Right ventricle myocardium inferior (tissue), 1 donor: Measurements from ENCODE around the gene SP3. TPM values are rescaled to one million over a fixed set of nuclear protein-coding genes. Genes with fewer than 3 reads are reported as not detected.
A peak's percentile ranks its signal among the peaks of the same experiment; 100 is the strongest.
"Not testable (repeated sequence)": the region's sequence is repeated elsewhere in the genome, so short reads cannot be mapped to it uniquely, and the experiment has no call there.

Source experiments
- ATAC-seq: fragments of 200-7000 bp; cut with Tn5 transposase; one replicate; pipeline ENCODE4 v1.9.1; 2020; ENCODE audit warnings: mild to moderate bottlenecking, moderate library complexity
- DNase-seq: peaks from one replicate; pipeline ENCODE4 v3.0.0; 2021; ENCODE audit errors: missing footprints
- intact Hi-C: fragments of 100-400 bp; cut with DNase I; formaldehyde crosslinking; loops from one replicate; pipeline ENCODE4 v1.11.0; 2022
- total RNA-seq: library from RNA; stranded (reverse); fragmentation: NEBNext Ultra II Directional; extraction: Animal tissue kit (Norgen Biotek cat#: 25700); gene quantifications from one replicate; pipeline ENCODE4 v1.2.1, GENCODE V29; 2021
- donor health status: DM: no; HTN: yes; CAD: no; lungs with severe emphysema.

SP3 gene
- total RNA-seq, 1 donor from 2014 or later: 41.2 TPM

DNA sequence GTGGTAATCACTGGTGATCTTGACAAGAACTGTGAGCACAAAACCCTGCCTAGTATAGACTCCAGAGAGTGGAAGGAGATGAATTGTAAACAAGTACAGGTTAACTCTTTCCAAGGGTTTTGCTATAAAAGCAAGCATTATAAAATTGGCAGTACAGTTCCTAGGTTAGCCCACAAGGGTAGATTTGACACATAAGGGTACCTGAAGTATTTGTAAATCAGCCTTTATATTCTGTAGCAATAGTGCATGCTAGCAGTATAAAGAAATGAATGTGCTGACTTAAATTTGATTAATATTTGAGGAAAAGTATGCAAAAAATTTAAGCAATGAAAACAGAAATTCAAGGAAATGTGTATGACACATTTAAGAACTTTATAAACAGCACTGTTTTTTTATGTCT lies 42.4 kb downstream of the SP3 start:
- DNase-seq (no peak), ATAC-seq (no peak)
- intact Hi-C loops: no loop called here

DNA sequence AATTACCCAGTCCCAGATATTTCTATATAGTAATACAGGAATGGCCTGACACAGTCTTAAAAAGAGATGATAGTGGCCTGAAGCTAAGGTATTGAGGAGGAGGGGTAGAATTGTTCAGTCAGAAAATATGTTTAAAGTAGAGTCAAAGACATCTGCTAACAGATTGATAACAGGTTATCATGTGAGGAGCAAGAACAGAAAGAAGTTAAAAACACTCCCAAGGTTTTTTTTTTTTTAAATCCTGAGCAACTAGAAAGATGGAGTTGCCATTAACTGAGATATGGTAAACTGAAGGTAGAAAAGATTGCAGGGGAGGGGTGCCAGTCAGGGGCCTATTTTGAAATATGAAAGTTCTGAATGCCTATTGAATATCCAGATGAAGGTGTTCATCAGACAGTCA lies 43.1 kb downstream of the SP3 start:
- intact Hi-C loops: no loop called here
- ATAC-seq: no peak
- DNase-seq: no peak

- DNase-seq (no peak), ATAC-seq (no peak)
- intact Hi-C loops: no loop called here
Observed at GRCh38 chr2:173914055-173914927, 50.9 kb downstream of the SP3 start.

DNA sequence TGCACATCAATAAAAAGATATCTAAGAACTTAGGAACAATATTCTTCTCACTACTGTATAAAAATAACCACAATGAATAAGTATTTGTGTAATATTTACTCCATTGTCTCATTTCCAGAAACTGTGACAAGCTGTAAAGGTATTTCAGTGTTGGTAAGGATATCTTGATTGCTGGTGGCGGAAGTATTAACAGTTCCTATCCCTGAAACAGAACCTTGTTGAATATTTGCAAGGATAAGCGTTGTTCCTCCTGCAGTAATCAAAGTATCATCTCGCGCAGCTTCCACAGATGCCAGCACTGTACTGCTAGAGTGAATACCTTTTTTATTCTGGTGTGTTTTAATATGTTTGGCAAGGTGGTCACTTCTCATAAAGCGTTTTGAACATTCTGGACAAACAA lies 55.3 kb downstream of the SP3 start:
- DNase-seq: no peak
- intact Hi-C loops: no loop called here
- no peak for ATAC-seq

- DNase-seq (no peak), ATAC-seq (no peak)
- intact Hi-C loops: no loop called here
Observed at GRCh38 chr2:173906626-173907025, 58.5 kb downstream of the SP3 start.

DNA sequence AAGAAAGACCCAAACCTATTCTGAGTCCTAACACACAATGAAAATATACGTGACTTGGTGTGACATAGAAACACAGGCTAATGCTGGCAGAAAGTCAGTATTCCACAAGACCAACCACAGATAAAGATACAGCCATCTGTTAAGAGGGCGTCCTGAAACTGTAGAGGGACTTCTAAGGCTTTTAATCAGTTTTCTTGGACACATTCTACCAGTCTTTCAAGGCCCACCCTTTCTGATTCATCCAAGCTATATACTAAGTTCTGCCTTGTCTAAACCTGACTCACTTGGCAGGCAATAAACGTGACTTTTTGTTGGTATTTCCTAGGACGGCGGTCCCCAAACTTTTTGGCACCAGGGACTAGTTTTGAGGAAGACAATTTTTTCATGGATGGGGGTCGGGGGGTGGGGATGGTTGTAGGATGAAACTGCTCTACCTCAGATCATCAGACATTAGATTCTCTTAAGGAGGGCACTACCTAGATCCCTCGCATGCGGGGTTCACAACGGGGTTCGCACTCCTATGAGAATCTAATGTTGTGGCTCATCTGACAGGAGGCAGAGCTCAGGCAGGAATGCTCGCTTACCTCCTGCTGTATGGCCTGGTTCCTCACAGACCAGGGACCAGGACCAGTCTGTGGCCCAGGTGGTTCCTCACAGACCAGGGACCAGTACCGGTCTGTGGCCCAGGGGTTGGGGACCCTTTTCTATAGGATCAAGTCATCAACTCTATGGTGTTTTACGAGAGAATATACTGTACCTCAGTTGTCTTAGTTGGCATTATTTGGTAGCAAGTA lies 61.4 kb downstream of the SP3 start:
- ATAC-seq (no peak), DNase-seq (no peak)
- intact Hi-C loops: no loop called here

DNA sequence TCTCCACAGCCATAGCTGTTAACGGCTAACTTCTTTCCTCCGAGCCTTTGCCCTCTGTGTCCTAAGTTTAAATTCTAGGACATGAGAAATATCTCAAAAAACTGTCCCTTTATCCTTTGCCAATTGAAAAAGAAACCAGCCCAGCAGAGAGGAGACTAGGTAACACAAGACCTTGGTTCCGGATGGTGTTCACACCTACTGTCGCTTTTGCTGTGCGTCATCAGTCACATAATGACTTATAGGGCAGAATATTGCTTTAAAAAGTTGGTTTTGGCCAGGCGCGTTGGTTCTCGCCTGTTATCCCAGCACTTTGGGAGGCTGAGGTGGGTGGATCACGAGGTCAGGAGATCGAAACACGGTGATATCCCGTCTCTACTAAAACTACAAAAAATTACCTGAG lies 66.2 kb downstream of the SP3 start:
- intact Hi-C loops: no loop called here
- DNase-seq (no peak), ATAC-seq (no peak)

GRCh38 chr2:173898178-173898668 lies 67.0 kb downstream of the SP3 start:
- intact Hi-C loops: no loop called here
- DNase-seq (no peak), ATAC-seq (no peak)

- DNase-seq: no peak
- intact Hi-C loops: no loop called here
- ATAC-seq: no peak
Observed at GRCh38 chr2:173896755-173897154, 68.4 kb downstream of the SP3 start.

- ATAC-seq (no peak), DNase-seq (no peak)
- intact Hi-C loops: no loop called here
Observed at GRCh38 chr2:173892341-173892740, 72.8 kb downstream of the SP3 start.

DNA sequence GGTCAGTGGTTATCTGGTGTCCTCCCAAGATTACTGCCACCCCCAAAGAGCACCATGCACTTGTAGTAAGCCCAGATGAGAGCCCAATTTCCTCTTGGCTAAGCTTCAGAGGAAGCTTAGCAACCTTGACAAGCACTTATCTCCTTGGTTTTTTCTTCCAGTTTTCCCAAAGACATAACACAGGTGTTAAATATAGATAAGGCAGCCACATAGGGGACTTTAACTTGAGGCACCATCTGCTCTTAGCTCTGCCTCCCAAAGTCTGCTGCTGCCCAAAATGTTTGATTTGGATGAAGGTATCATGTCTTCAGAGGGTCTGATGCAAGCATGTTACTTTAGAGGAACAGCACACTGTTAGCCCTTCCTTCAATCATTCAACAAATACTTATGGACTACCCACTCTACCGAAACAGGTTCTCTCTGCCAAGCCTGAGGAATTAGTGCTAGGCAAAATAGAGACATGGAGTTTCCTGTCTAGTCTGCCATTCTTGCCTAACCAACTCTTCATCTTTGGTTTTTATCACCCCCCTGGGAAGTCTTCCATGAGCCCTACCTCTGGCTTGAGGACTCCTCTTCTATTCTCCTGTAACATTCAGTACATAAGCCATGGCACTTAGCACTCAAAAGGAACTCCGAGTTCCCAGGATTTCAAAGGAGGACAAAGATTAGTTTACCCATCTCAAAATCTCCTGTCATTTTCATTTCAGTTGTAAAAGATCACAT lies 73.7 kb downstream of the SP3 start:
- intact Hi-C loops: no loop called here
- no peak for ATAC-seq

GRCh38 chr2:173889464-173889863 lies 75.7 kb downstream of the SP3 start:
- not testable (repeated sequence) for ATAC-seq
- intact Hi-C loops: loop anchor here (10.0 kb wide), 1 partner anchor 455 kb away; no protein-coding TSS in a partner anchor

More for the DNA sequence above, 73.7 kb downstream of the SP3 start:
- DNase-seq: no peak

DNA sequence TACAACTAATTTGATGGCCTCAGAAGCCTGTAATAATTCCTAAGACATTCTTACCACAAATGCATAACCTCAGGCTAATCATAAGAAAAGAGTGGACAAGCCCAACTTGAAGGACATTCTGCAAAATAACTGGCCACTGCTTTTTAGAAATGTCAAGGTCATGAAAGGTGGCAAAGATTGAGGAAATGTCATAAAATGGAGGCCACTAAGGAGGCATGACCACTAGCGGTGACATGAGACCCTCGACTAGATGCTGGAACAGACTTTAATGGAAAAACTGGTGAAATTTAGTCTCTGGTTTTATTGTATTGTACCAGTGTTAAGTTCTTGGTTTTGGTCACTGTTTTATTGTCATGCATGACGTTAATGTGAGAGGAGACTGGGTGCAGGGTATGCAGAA lies 78.6 kb downstream of the SP3 start:
- intact Hi-C loops: loop anchor here (10.0 kb wide), 1 partner anchor 458 kb away; no protein-coding TSS in a partner anchor
- DNase-seq (no peak), ATAC-seq (no peak)

More at GRCh38 chr2:173889464-173889863, 75.7 kb downstream of the SP3 start:
- not testable (repeated sequence) for DNase-seq

DNA sequence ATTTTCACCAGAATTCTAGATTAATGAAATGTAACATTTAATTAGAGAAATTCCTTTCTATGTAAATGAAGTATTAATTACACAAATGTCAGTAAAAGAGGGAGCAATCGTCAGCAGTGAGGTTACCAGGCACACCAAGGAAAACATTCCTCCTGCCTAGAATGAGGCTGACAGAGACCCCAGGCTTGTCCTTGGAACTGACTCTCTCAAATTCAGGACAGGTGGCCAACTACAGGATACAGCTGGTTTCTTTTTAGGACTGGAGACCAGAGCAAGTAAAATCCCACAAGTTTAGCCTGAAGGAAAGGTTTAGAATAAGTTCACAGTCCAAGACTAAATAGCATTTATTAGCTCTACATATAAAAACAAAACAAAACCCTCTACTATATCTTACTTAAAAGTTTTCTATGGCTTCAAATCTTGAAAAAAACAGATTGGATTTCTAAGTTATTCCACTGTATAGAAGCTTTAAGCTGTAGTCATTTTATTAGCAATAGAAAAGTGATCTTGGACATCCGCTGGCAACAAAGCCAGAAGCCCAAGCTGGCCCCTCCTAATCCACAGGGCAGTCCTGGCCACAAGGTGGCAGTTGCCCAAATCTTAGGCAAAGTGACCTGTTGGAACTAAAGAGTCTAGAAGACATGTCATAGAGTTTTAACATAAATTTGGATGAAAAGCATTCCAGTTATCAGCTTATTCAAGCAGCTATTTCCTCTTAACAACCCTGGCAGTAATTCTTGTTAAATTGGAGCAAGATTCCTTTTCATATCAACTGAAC lies 81.0 kb downstream of the SP3 start:
- DNase-seq (no peak), ATAC-seq (peak; percentile 69)
- intact Hi-C loops: loop anchor here (5.0 to 10.0 kb wide), 2 partner anchors 158 to 461 kb away; no protein-coding TSS in a partner anchor

GRCh38 chr2:173881886-173882285 lies 83.3 kb downstream of the SP3 start:
- intact Hi-C loops: loop anchor here (5.0 to 10.0 kb wide), 2 partner anchors 160 to 463 kb away; no protein-coding TSS in a partner anchor
- no peak for ATAC-seq
- DNase-seq: no peak

GRCh38 chr2:173881461-173881860 lies 83.7 kb downstream of the SP3 start:
- DNase-seq: no peak
- intact Hi-C loops: loop anchor here (5.0 to 10.0 kb wide), 2 partner anchors 161 to 463 kb away; no protein-coding TSS in a partner anchor
- no peak for ATAC-seq

- no peak for DNase-seq
- intact Hi-C loops: loop anchor here (5.0 to 10.0 kb wide), 2 partner anchors 162 to 464 kb away; no protein-coding TSS in a partner anchor
- ATAC-seq: no peak
Observed at GRCh38 chr2:173880561-173880960, 84.6 kb downstream of the SP3 start.

DNA sequence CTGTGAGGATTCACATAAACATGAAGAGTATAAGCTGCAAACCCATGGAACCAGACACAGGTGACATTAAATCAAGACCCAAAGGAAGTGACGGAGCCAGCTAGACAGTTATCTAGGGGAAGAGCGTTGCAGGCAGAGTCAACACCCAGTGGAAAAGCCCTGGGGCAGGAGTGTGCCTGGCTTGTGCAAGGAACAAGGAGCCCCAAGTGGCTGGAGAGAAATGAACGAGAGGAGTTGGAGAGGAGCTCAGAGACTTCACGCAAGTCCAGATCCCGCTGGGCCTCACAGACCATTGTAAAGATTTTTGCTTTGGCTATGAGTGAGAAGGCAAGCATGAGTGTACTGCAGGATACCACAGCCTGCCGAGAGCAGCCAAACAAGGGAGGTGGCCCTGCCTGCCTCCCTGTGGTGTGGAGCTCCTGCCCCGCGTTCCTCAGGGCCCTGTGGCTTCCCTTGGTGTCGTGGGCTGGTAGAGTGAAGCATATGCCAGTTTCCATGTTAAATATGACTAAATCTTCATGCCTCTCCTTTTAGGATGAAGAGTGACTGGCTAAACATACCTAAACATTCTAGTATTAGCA lies 88.2 kb downstream of the SP3 start:
- DNase-seq: no peak
- ATAC-seq: no peak
- intact Hi-C loops: no loop called here
